Measurements from ENCODE around the gene PDPN. TPM values are rescaled to one million over a fixed set of nuclear protein-coding genes. Genes with fewer than 3 reads are reported as not detected.

Gene PDPN
- total and polyA plus RNA-seq, 2 of the 8 experiments (the other 6 are each of a cell fraction or from before 2014, with no cell fraction given): 44.7 to 169 TPM

- Histone ChIP-seq H3K79me1 (ENCODE audit: low read depth, low read length) (0 out of 2 replicates have a peak, but pooled peaks cover 7% of the 10 kb centered on the region), H2BK5ac (ENCODE audit: low read depth, low read length) (peak overlapping the region; percentile 66; the same call in 1 of the 2 replicates), H4K91ac (replicated peaks; ENCODE audit: insufficient read length, low read length) (no peak overlapping the region), H4K5ac (ENCODE audit: insufficient read length, low read depth, low read length) (peak overlapping the region; percentile 44), H3K23ac (ENCODE audit: insufficient read length) (no peak overlapping the region), H2BK20ac (ENCODE audit: low read length) (no peak overlapping the region), H2AK5ac (ENCODE audit: low read depth, low read length) (no peak overlapping the region), H2BK12ac (ENCODE audit: low read depth, low read length) (no peak overlapping the region), H3K4me2 (ENCODE audit: insufficient read depth in 1 of 2, low read depth in 2 of 2, low read length in 2 of 2) (peak overlapping the region; percentile 87 to 95), H3K4me1 (replicated peaks in 1 of 4; ENCODE audit: control insufficient read depth in 3 of 4, insufficient read depth in 4 of 4, low read length in 3 of 4) (peaks cover 9 to 41% (median 29%) of the 10 kb centered on the region in 4 experiments), H3K56ac (replicated peaks; ENCODE audit: insufficient read length, low read depth, low read length) (no peak overlapping the region), H4K20me1 (replicated peaks in 1 of 2; ENCODE audit: control insufficient read depth in 1 of 2, insufficient read depth in 2 of 2, low read length in 2 of 2) (peaks cover 0 to 5% of the 10 kb centered on the region in 2 experiments), H3K4me3 (ENCODE audit: extremely low read depth in 1 of 4, insufficient read depth in 2 of 4, low read depth in 3 of 4, low read length in 4 of 4) (peak overlapping the region; percentile 80 to 100 (median 88)), H3K9ac (replicated peaks in 1 of 4; ENCODE audit: extremely low read depth in 1 of 4, low read depth in 3 of 4, low read length in 3 of 4) (peak overlapping the region in 1 of 4 experiments; percentile 36; a peak in 1 of 7 replicates), H3K14ac (ENCODE audit: insufficient read length) (no peak overlapping the region), H3K18ac (ENCODE audit: extremely low read depth, low read length) (0 out of 2 replicates have a peak overlapping the region, but pooled peaks have one; percentile 60), H2BK15ac (ENCODE audit: low read length) (no peak overlapping the region), H3K27ac (ENCODE audit: low read depth, low read length) (peak overlapping the region; percentile 3; the same call in 1 of the 2 replicates), H3K79me2 (ENCODE audit: control insufficient read depth in 1 of 2, insufficient read depth in 2 of 2, low read length in 2 of 2) (peaks cover 24 to 63% of the 10 kb centered on the region in 2 experiments), H3K36me3 (ENCODE audit: control insufficient read depth in 2 of 4, insufficient read depth in 4 of 4, low read length in 3 of 4) (peaks cover 0 to 1% (median 0%) of the 10 kb centered on the region in 4 experiments; a peak in 3 of 8 replicates), H3K9me3 (ENCODE audit: insufficient read depth in 2 of 2, low read depth in 1 of 2, low read length in 1 of 2) (no peaks in the 10 kb centered on the region), H2BK120ac (replicated peaks; ENCODE audit: low read depth, low read length) (peak overlapping the region; percentile 94), H2AFZ (ENCODE audit: low read length) (no peak overlapping the region), H3K23me2 (ENCODE audit: low read depth, low read length) (peaks cover 15% of the 10 kb centered on the region; the same call in 1 of the 2 replicates), H4K8ac (ENCODE audit: extremely low read depth, insufficient read depth, low read length) (no peak overlapping the region), H3K4ac (replicated peaks; ENCODE audit: insufficient read length, low read depth, low read length) (no peak overlapping the region), H3K27me3 (replicated peaks in 1 of 4; ENCODE audit: control insufficient read depth in 3 of 4, extremely low read depth in 1 of 4, insufficient read depth in 3 of 4, low read length in 3 of 4) (peaks cover 0 to 3% (median 0%) of the 10 kb centered on the region in 4 experiments; a peak in 3 of 7 replicates)
- CTCF ChIA-PET (ENCODE audit: partially characterized antibody): interaction anchor here (1.1 to 1.6 kb wide), 2 partner anchors 12 to 14 kb away, joined by 3 read pairs; no protein-coding TSS in a partner anchor
- DNase-seq (ENCODE audit: low read depth in 1 of 2, low spot score in 2 of 2): peak in 1 of 2 experiments; percentile 38
- TF ChIP-seq TAF7 (optimal IDR thresholded peaks at IDR 0.05; ENCODE audit: borderline replicate concordance, low read depth, low read length): no peak
- no peak for TF ChIP-seq RBBP5 (IDR thresholded peaks at IDR 0.05; ENCODE audit: borderline replicate concordance, low read depth, low read length)
- no peak for TF ChIP-seq MAFK (IDR thresholded peaks at IDR 0.05; ENCODE audit: low read depth, low read length)
- TF ChIP-seq NANOG (IDR thresholded peaks at IDR 0.05; ENCODE audit: insufficient read depth, low read depth, low read length, poor library complexity, severe bottlenecking): peak; percentile 55
- TF ChIP-seq ZNF274 (IDR thresholded peaks at IDR 0.05; ENCODE audit: borderline replicate concordance, extremely low read depth, low read length): no peak
- no peak for TF ChIP-seq TEAD4 (IDR thresholded peaks at IDR 0.05; ENCODE audit: low read depth, low read length)
- TF ChIP-seq TBP (IDR thresholded peaks at IDR 0.05; ENCODE audit: low read depth, low read length): peak; percentile 35; the same call in 1 of the 2 replicates
- TF ChIP-seq YY1 (IDR thresholded peaks at IDR 0.05; ENCODE audit: low read depth, low read length): 0 out of 2 replicates have a peak, but pooled peaks have one; percentile 22
- no peak for TF ChIP-seq HDAC6 (IDR thresholded peaks at IDR 0.05; ENCODE audit: low read depth, low read length)
- no peak for TF ChIP-seq TCF12 (IDR thresholded peaks at IDR 0.05; ENCODE audit: low read depth, low read length)
- no peak for TF ChIP-seq CEBPB (IDR thresholded peaks at IDR 0.05; ENCODE audit: low read depth, low read length)
- 1% methylated on average over 9 of the region's 9 CpGs; no CpG with 5 or more reads in 1 of the 2 experiments for WGBS, 2 experiments (ENCODE audit: extremely low coverage in 1 of 2, insufficient coverage in 1 of 2, insufficient read length in 1 of 2, insufficient replicate concordance in 2 of 2, low coverage in 1 of 2, low lambda C conversion rate in 2 of 2, missing lambda C conversion rate in 1 of 2)
- peak; percentile 58 for FAIRE-seq
- POLR2A ChIA-PET (ENCODE audit: partially characterized antibody): interaction anchor here (3.2 kb wide), 1 partner anchor 8 kb away, joined by 15 read pairs; no protein-coding TSS in a partner anchor
Measured at GRCh38 chr1:13585612-13585991, 2.0 kb downstream of the PDPN start.
